Adipocyte (in vitro differentiated cells): ENCODE measurements around the gene XAGE2.

Experiments
- DNase-seq: peaks from one replicate; pipeline ENCODE4 v3.0.0-alpha.2; 2015; ENCODE audit warnings: low read depth
- H3K27me3 ChIP-seq: replicated peaks from 2 replicates; pipeline ENCODE4 v1.7.0; 2013; ENCODE audit warnings: mild to moderate bottlenecking, low read length, moderate library complexity; ENCODE audit not compliant: control insufficient read depth, insufficient read depth
- H3K36me3 ChIP-seq: 2 replicates; pipeline ENCODE4 v1.7.0; 2013; ENCODE audit warnings: low read length, mild to moderate bottlenecking, moderate library complexity; ENCODE audit not compliant: control insufficient read depth, insufficient read depth, severe bottlenecking
- H3K4me1 ChIP-seq: 2 replicates; pipeline ENCODE4 v1.7.0; 2013; ENCODE audit warnings: mild to moderate bottlenecking, low read length, moderate library complexity; ENCODE audit not compliant: control insufficient read depth, insufficient read depth
- H3K4me3 ChIP-seq: 2 replicates; pipeline ENCODE4 v1.7.0; 2013; ENCODE audit warnings: mild to moderate bottlenecking, low read length, moderate library complexity
- H3K9ac ChIP-seq: 2 replicates; pipeline ENCODE4 v1.7.0; 2013; ENCODE audit warnings: mild to moderate bottlenecking, low read length, moderate library complexity
- H3K9me3 ChIP-seq: 2 replicates; pipeline ENCODE4 v1.7.0; 2013; ENCODE audit warnings: mild to moderate bottlenecking, low read length, moderate library complexity; ENCODE audit not compliant: control insufficient read depth

XAGE2 gene

DNA sequence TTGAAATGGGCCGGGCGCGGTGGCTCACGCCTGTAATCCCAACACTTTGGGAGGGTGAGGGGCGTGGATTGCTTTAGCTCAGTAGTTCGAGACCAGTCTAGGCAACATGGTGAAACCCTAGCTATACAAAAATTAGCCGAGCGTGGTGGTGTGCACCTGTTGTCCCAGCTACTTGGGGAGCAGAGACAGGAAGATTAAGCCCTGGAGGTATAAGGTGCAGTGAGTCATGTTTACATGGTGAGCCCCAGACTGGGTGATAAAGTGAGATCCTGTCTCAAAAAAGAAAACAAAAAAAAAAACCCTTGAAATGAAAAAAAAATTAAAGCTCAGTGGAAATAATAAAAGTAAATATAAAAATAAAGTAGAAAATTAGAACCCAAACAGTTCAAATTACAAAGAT, 6.9 kb upstream of the XAGE2 start:
- no peak for DNase-seq
- H3K9me3 ChIP-seq, result peaks cover 2% of the 10 kb centered on the region
- H3K4me3 ChIP-seq, result no peak overlapping the region
- H3K36me3 ChIP-seq, result no peaks in the 10 kb centered on the region
- H3K4me1 ChIP-seq, result peaks cover 2% of the 10 kb centered on the region
- no peak overlapping the region for H3K9ac ChIP-seq
- H3K27me3 ChIP-seq, result peaks cover 55% of the 10 kb centered on the region

DNA sequence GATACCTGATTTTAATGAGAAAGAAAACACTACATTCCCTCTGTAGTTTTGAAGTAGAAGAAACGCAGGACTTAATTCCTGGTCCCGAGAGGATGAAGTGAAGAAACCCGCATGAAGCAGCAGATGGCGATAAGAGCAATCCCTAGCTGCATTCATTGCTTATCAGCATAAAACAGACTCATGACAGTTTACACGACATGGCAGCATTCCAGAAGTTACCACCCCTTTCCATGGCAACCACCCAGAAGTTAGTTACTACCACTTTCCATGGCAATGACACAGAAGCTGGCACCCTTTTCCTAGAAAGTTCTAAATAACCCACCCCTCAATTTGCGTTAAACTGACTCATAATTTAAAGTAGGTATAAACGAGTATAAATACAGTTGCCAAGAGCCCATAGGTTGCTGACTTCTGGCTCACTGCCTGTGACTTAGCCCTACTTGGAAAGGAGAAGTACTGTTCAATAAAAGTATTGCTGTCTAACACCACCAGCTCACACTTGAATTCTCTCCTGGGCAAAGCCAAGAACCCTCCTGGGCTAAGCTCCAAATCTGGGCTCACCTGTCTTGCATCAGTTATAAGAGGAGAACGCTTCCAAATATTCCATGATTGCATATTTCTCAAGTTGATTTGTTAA, 5.5 kb upstream of the XAGE2 start:
- Histone ChIP-seq H3K27me3 (peaks cover 66% of the 10 kb centered on the region), H3K36me3 (no peaks in the 10 kb centered on the region), H3K9ac (no peak overlapping the region), H3K4me3 (no peak overlapping the region), H3K4me1 (peaks cover 2% of the 10 kb centered on the region), H3K9me3 (peaks cover 10% of the 10 kb centered on the region)
- no peak for DNase-seq

- H3K9ac ChIP-seq, result no peak overlapping the region
- no peak for DNase-seq
- no peaks in the 10 kb centered on the region for H3K4me1 ChIP-seq
- no peak overlapping the region for H3K4me3 ChIP-seq
- peaks cover 40% of the 10 kb centered on the region for H3K27me3 ChIP-seq
- no peaks in the 10 kb centered on the region for H3K36me3 ChIP-seq
- H3K9me3 ChIP-seq, result no peaks in the 10 kb centered on the region
Measured at GRCh38 chrX:52378870-52379269, 10.0 kb downstream of the XAGE2 start.

- H3K27me3 ChIP-seq, result peaks cover 28% of the 10 kb centered on the region
- H3K9ac ChIP-seq, result no peak overlapping the region
- no peak overlapping the region for H3K4me3 ChIP-seq
- DNase-seq, result no peak
- no peaks in the 10 kb centered on the region for H3K9me3 ChIP-seq
- no peaks in the 10 kb centered on the region for H3K4me1 ChIP-seq
- H3K36me3 ChIP-seq, result no peaks in the 10 kb centered on the region
Measured at GRCh38 chrX:52380993-52381392, 12.2 kb downstream of the XAGE2 start.

GRCh38 chrX:52410439-52411394, 41.9 kb downstream of the XAGE2 start:
- H3K4me1 ChIP-seq, result peaks cover 14% of the 10 kb centered on the region
- no peak for DNase-seq
- no peaks in the 10 kb centered on the region for H3K36me3 ChIP-seq
- H3K4me3 ChIP-seq, result no peak overlapping the region
- H3K9ac ChIP-seq, result no peak overlapping the region
- H3K27me3 ChIP-seq, result peaks cover 11% of the 10 kb centered on the region
- H3K9me3 ChIP-seq, result no peaks in the 10 kb centered on the region

DNA sequence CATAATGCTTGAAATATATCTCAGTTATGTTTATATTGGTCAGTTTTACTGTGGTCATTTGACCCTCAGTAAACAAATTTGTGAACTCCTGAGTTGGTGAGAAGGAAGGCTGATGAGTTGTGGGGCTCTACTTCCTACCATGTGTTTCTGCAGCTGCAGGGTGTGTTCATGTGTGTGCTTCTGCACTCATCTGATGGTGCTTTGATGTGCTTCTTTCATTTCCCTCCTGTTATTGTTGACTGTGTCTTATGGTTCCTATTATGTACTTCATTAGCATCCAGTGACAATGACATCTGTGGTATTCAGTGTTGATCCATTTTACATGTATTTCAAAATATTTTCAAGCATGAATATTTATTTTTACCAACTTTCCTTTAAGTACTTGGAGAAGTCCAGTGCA, 46.5 kb downstream of the XAGE2 start:
- Histone ChIP-seq H3K27me3 (peaks cover 13% of the 10 kb centered on the region), H3K36me3 (no peaks in the 10 kb centered on the region), H3K9me3 (no peaks in the 10 kb centered on the region), H3K9ac (no peak overlapping the region), H3K4me1 (peaks cover 10% of the 10 kb centered on the region), H3K4me3 (no peak overlapping the region)
- no peak for DNase-seq

GRCh38 chrX:52416816-52417215, 48.0 kb downstream of the XAGE2 start:
- Histone ChIP-seq H3K9me3 (no peaks in the 10 kb centered on the region), H3K4me1 (peaks cover 19% of the 10 kb centered on the region), H3K4me3 (no peak overlapping the region), H3K36me3 (no peaks in the 10 kb centered on the region), H3K9ac (no peak overlapping the region), H3K27me3 (peaks cover 13% of the 10 kb centered on the region)
- DNase-seq, result no peak

DNA sequence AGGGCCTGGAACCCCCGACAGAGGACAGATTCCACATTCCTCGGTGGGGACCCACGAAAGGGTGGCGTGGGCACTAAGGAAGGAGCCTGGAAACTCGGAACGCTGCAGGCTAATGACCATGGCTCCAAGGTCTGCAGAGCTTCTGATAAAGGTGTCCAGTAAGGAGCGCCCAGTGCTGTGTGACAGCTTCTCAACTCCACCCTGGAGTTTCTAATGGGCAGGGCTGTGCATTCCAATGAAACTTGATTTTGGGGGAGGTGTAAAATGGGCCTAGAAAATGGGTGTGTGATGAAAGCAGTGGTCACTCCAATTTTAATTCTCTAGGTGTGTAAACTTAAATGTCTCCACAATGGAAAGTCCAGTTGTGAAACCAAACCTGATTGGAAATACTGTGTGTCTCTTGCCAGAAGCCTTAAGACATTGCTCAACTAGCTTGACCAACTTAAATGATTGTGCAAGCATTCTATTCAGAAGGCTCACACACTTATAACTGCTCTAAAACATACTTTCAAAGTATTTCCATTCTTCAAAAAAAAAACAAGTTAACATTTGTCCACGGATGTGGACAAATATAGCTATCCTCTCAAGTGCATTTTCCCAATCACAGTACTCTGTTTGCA, 52.1 kb downstream of the XAGE2 start:
- DNase-seq, result peak; percentile 83

GRCh38 chrX:52422884-52423283, 54.1 kb downstream of the XAGE2 start:
- Histone ChIP-seq H3K9me3 (no peaks in the 10 kb centered on the region), H3K9ac (no peak overlapping the region), H3K4me1 (peaks cover 39% of the 10 kb centered on the region), H3K27me3 (peaks cover 7% of the 10 kb centered on the region), H3K4me3 (no peak overlapping the region), H3K36me3 (no peaks in the 10 kb centered on the region)
- peak; percentile 80 for DNase-seq

More for the DNA sequence above, 52.1 kb downstream of the XAGE2 start:
- no peaks in the 10 kb centered on the region for H3K9me3 ChIP-seq
- peaks cover 13% of the 10 kb centered on the region for H3K27me3 ChIP-seq
- H3K9ac ChIP-seq, result peak overlapping the region; percentile 14
- peak overlapping the region; percentile 5 for H3K4me3 ChIP-seq
- peaks cover 36% of the 10 kb centered on the region for H3K4me1 ChIP-seq
- H3K36me3 ChIP-seq, result no peaks in the 10 kb centered on the region

GRCh38 chrX:52424656-52425055, 55.8 kb downstream of the XAGE2 start:
- Histone ChIP-seq H3K9ac (no peak overlapping the region), H3K9me3 (no peaks in the 10 kb centered on the region), H3K36me3 (no peaks in the 10 kb centered on the region), H3K4me3 (no peak overlapping the region), H3K4me1 (peaks cover 39% of the 10 kb centered on the region), H3K27me3 (peaks cover 5% of the 10 kb centered on the region)
- peak; percentile 10 for DNase-seq
